NCI-H128 (cell line): Measurements from ENCODE around the gene CPED1.
"Not testable (repeated sequence)": the region's sequence is repeated elsewhere in the genome, so short reads cannot be mapped to it uniquely, and the experiment has no call there.

Source experiments
- DNase-seq: peaks from one replicate; lab custom pipeline; 2025; ENCODE audit not compliant: unreplicated experiment; lab: John Stamatoyannopoulos, UW

CPED1 gene

GRCh38 chr7:120996333-120996987 is 7.9 kb downstream of the CPED1 start:
- no peak for DNase-seq

GRCh38 chr7:120996988-120997345 is 8.5 kb downstream of the CPED1 start:
- no peak for DNase-seq

GRCh38 chr7:120997882-120998474 is 9.5 kb downstream of the CPED1 start:
- no peak for DNase-seq

GRCh38 chr7:120998520-120998919 is 10.0 kb downstream of the CPED1 start:
- no peak for DNase-seq

- no peak for DNase-seq
Observed at GRCh38 chr7:120998996-120999565, 10.6 kb downstream of the CPED1 start.

GRCh38 chr7:121000081-121000983 is 11.8 kb downstream of the CPED1 start:
- no peak for DNase-seq

GRCh38 chr7:121001234-121001906 is 12.9 kb downstream of the CPED1 start:
- DNase-seq, result no peak

GRCh38 chr7:121002048-121002756 is 13.7 kb downstream of the CPED1 start:
- DNase-seq, result no peak

GRCh38 chr7:121002757-121003200 is 14.3 kb downstream of the CPED1 start:
- DNase-seq, result no peak

- no peak for DNase-seq
Observed at GRCh38 chr7:121003986-121004685, 15.6 kb downstream of the CPED1 start.

GRCh38 chr7:121005058-121005457 is 16.5 kb downstream of the CPED1 start:
- not testable (repeated sequence) for DNase-seq

- no peak for DNase-seq
Observed at GRCh38 chr7:121005996-121006584, 17.6 kb downstream of the CPED1 start.

- DNase-seq, result no peak
Observed at GRCh38 chr7:121006711-121007315, 18.3 kb downstream of the CPED1 start.

- DNase-seq, result no peak
Observed at GRCh38 chr7:121008816-121009215, 20.3 kb downstream of the CPED1 start.

- DNase-seq, result no peak
Observed at GRCh38 chr7:121011401-121011800, 22.9 kb downstream of the CPED1 start.

- DNase-seq, result no peak
Observed at GRCh38 chr7:121012170-121012874, 23.8 kb downstream of the CPED1 start.

GRCh38 chr7:121012919-121013318 is 24.4 kb downstream of the CPED1 start:
- DNase-seq, result no peak

GRCh38 chr7:121015560-121015959 is 27.0 kb downstream of the CPED1 start:
- no peak for DNase-seq
